OCI-LY3 (cell line): Measurements from ENCODE around the gene RABGGTB.

Experiments used
- CTCF ChIP-seq: fragments of 200-600, 300-600 bp; sonication (generic); IDR thresholded peaks from 2 replicates; pipeline ENCODE4 v1.5.1; 2014; ENCODE audit warnings: antibody characterized with exemption, low read length, low read depth
- EZH2phosphoT487 ChIP-seq: fragments of 200-600 bp; shearing (Covaris generic); IDR thresholded peaks from 2 replicates; pipeline ENCODE4 v1.6.1; 2018; ENCODE audit warnings: antibody characterized with exemption, mixed run types, low read depth

DNA sequence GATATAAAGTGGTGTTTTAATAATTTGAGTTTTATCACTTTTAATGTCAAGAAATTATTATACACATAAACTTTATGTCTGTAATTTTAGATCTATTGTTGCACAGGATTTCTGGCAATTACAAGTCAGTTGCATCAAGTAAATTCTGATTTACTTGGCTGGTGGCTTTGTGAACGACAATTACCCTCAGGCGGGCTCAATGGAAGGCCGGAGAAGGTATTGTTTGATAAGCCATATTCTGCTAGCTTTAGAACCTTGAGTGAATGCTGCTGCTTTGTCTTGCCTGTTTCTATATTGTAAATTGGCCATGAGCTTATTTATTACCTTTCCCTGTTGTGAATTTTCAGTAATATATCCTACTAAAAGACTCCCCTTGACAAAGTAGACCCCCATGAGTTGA is 6.0 kb downstream of the RABGGTB start:
- TF ChIP-seq CTCF (no peak), EZH2phosphoT487 (no peak)
